Kidney (tissue), 14 donors: Measurements from ENCODE around the gene MFSD2A. TPM values are rescaled to one million over a fixed set of nuclear protein-coding genes. Genes with fewer than 3 reads are reported as not detected.
"Not testable (repeated sequence)": the region's sequence is repeated elsewhere in the genome, so short reads cannot be mapped to it uniquely, and the experiment has no call there.

Source experiments
- DNase-seq, 5 donors: peaks; one replicate each; pipeline ENCODE4 v3.0.0-alpha.2; 2013 to 2020
- FAIRE-seq: peaks from 2 replicates; lab custom pipeline; 2012; peaks lifted over from hg19 to GRCh38; lab: Jason Lieb, UNC
- H3K27ac ChIP-seq, 2 donors: one replicate each; pipeline ENCODE4 v1.7.0; 2013; ENCODE audit warnings: low read depth in 2 of 2, low read length in 2 of 2, inconsistent platforms in 1 of 2
- H3K27me3 ChIP-seq: one replicate; pipeline ENCODE4 v1.7.1; 2013; ENCODE audit warnings: low read length, inconsistent platforms; ENCODE audit not compliant: control insufficient read depth, insufficient read depth
- H3K36me3 ChIP-seq, 3 donors: one replicate each; pipeline versions ENCODE4 v1.7.0 to v1.7.1; 2013; ENCODE audit warnings: low read length in 3 of 3, control low read depth in 1 of 3, inconsistent platforms in 1 of 3; ENCODE audit not compliant: insufficient read depth in 3 of 3, control insufficient read depth in 2 of 3
- H3K4me1 ChIP-seq, 3 donors: one replicate each; pipeline versions ENCODE4 v1.7.0 to v1.7.1; 2013; ENCODE audit warnings: low read length in 3 of 3, inconsistent platforms in 1 of 3, low read depth in 1 of 3; ENCODE audit not compliant: control insufficient read depth in 2 of 3, insufficient read depth in 2 of 3
- H3K4me3 ChIP-seq, 3 donors: one replicate each; pipeline versions ENCODE4 v1.7.0 to v1.8.1; 2013; ENCODE audit warnings: low read length in 3 of 3, control low read depth in 1 of 3, inconsistent platforms in 1 of 3
- H3K9ac ChIP-seq, 3 donors: one replicate each; pipeline versions ENCODE4 v1.7.0 to v1.7.1; 2013; ENCODE audit warnings: low read length in 3 of 3, control low read depth in 1 of 3, inconsistent platforms in 1 of 3
- H3K9me3 ChIP-seq, 3 donors: one replicate each; pipeline versions ENCODE4 v1.7.0 to v1.7.1; 2013; ENCODE audit warnings: low read length in 3 of 3, control low read depth in 1 of 3, inconsistent platforms in 1 of 3; ENCODE audit not compliant: control insufficient read depth in 2 of 3, insufficient read depth in 1 of 3
- CTCF ChIP-seq: IDR thresholded peaks from 3 replicates; pipeline ENCODE4 v1.5.1; 2012; ENCODE audit warnings: mild to moderate bottlenecking, moderate library complexity, borderline replicate concordance; ENCODE audit not compliant: insufficient read depth; ENCODE audit errors: extremely low read depth
- intact Hi-C: fragments of 100-400 bp; cut with DNase I; formaldehyde crosslinking; loops from one replicate; pipeline ENCODE4 v1.11.1; 2022
- polyA plus RNA-seq: library from polyadenylated mRNA; stranded (reverse); fragments of 350-450 nt; fragmentation: Illumina TruSeq; extraction: RNeasy Lipid Tissue Mini Kit (QIAGEN cat#74804); gene quantifications from one replicate; pipeline ENCODE4 v1.2.3, GENCODE V29; 2014; ENCODE audit warnings: low read depth, low replicate concordance; ENCODE audit not compliant: insufficient read depth
- total RNA-seq: library from RNA; stranded (reverse); fragmentation: NEBNext Ultra II Directional; extraction: Animal tissue kit (Norgen Biotek cat#: 25700); gene quantifications from one replicate; pipeline ENCODE4 v1.2.1, GENCODE V29; 2021
- donor health status: control.
- donor health status: control.
- donor health status: control.
- donor health status: control.
- donor health status: control.
- donor health status: DM: yes; HTN: yes; CAD: no.
- donor health status: Normal renal cell carcinoma (clear cell type).

MFSD2A gene
- total and polyA plus RNA-seq, 2 donors from 2014 or later: 10.0 to 10.5 TPM

- TF ChIP-seq CTCF: no peak
- H3K4me3 ChIP-seq: no peak overlapping the region
- FAIRE-seq: no peak
- intact Hi-C loops: no loop called here
- H3K4me1 ChIP-seq: no peaks in the 10 kb centered on the region
- H3K27me3 ChIP-seq: no peaks in the 10 kb centered on the region
- no peaks in the 10 kb centered on the region for H3K9me3 ChIP-seq
- H3K9ac ChIP-seq: no peak overlapping the region
- DNase-seq: no peak
- no peaks in the 10 kb centered on the region for H3K36me3 ChIP-seq
- no peak overlapping the region for H3K27ac ChIP-seq
Measured at GRCh38 chr1:39908534-39908933, 46.4 kb upstream of the MFSD2A start.

GRCh38 chr1:39910263-39910662 is 44.7 kb upstream of the MFSD2A start:
- H3K4me3 ChIP-seq: no peak overlapping the region
- no peaks in the 10 kb centered on the region for H3K9me3 ChIP-seq
- no peak overlapping the region for H3K9ac ChIP-seq
- no peak for DNase-seq
- no peak overlapping the region for H3K27ac ChIP-seq
- no peaks in the 10 kb centered on the region for H3K4me1 ChIP-seq
- TF ChIP-seq CTCF: no peak
- no peaks in the 10 kb centered on the region for H3K27me3 ChIP-seq
- no peaks in the 10 kb centered on the region for H3K36me3 ChIP-seq
- no peak for FAIRE-seq
- intact Hi-C loops: no loop called here

GRCh38 chr1:39913136-39913535 is 41.8 kb upstream of the MFSD2A start:
- intact Hi-C loops, H3K36me3 ChIP-seq, H3K27ac ChIP-seq, H3K9ac ChIP-seq, H3K9me3 ChIP-seq, DNase-seq, H3K27me3 ChIP-seq, H3K4me3 ChIP-seq, FAIRE-seq, H3K4me1 ChIP-seq: not testable (repeated sequence)

DNA sequence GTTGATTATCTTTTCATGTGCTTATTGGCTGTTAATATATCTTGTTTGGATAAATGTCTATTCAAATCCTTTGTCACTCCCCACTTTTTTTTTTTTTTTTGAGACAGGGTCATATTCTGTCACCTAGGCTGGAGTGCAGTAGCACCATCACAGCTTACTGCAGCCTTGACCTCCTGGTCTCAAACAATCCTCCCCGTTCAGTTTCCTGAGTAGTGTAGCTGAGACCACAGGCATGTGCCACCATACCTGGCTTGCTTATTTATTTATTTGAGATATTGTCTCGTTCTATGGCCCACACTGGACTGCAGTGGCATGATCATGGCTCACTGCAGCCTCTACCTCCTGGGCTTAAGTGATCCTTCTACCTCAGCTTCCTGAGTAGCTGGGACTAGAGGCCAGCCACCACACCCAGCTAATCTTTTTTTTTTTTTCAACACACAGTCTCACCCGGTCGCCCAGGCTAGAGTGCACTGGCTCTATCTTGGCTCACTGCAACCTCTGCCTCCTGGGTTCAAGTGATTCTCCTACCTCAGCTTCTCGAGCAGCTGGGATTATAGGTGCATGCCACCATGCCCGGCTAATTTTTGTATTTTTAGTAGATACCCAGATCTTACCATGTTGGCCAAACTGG is 39.3 kb upstream of the MFSD2A start:
- Histone ChIP-seq H3K9ac (no peak overlapping the region), H3K9me3 (no peaks in the 10 kb centered on the region), H3K4me3 (no peak overlapping the region), H3K4me1 (no peaks in the 10 kb centered on the region), H3K36me3 (no peaks in the 10 kb centered on the region), H3K27ac (no peak overlapping the region), H3K27me3 (no peaks in the 10 kb centered on the region)
- intact Hi-C loops: no loop called here
- FAIRE-seq (no peak), DNase-seq (no peak)
- TF ChIP-seq CTCF: no peak
